ENCODE data around the gene KCNK1. TPM values are rescaled to one million over a fixed set of nuclear protein-coding genes. Genes with fewer than 3 reads are reported as not detected.

Gene KCNK1
- total and polyA plus RNA-seq, 2 of the 4 experiments (the other 2 are of a cell fraction), result 0.90 to 1.6 TPM

DNA sequence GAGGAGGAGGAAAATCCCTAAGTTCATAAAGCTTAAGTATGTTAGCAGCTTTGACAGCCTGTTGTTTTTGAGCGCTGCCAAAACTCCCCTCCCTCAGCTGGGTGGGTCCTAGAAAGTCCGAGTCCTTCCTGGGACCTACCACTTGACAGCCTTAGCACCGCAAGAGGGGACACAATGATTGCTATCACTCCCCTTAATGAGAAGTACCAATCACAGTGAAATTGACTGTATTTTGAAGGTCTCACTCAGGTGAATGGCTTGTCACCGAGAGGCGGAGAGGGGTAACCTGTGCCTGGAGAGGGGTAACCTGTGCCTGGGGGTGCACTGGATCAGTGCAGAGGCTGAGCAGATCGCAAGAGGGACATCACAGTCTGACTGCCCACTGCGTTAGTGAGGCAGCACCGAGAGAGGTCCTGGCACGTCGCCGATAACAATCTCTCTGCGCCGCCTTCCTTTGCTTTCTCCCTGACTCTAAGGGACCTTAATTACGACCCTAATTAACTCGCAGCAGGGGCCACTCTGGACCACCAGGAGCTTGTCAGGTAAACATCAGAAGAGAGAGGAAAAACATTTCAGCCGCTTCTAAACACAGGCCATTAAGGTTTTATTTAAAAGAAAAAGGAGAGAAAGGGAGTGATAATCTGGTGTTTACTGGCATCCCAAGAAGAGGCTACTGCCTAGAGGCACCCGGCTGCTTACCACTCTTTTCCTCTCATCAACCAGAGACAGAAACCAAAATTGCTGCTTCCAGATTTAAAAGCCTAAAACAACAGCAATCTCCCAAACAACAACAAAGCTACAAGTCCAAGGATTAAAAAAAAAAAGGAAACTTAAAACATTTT, 25.7 kb upstream of the KCNK1 start (continued):
- TF ChIP-seq, protein P1, sequence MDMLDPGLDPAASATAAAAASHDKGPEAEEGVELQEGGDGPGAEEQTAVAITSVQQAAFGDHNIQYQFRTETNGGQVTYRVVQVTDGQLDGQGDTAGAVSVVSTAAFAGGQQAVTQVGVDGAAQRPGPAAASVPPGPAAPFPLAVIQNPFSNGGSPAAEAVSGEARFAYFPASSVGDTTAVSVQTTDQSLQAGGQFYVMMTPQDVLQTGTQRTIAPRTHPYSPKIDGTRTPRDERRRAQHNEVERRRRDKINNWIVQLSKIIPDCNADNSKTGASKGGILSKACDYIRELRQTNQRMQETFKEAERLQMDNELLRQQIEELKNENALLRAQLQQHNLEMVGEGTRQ (IDR thresholded peaks at IDR 0.05; ENCODE audit: low read depth, low read length), result no peak

DNA sequence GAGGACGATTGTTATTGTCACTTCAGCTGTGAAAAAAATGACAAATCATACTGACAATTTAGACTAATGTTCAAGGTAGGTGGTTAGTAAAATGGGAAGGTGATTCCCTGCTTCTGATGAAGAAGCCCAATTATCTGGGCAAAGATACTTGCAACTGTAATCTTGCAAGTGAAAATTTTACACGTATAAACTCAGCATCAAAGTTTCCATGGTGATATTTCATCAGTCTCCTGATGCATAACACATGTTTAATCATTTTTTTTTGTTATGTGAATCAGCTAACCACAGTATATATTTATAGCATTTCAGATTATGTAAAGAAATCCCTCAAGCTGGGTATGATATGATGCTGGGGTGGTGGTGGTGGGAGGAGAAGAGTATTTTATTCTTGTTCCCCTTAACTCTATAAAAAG, 16.4 kb upstream of the KCNK1 start:
- H4K91ac ChIP-seq (ENCODE audit: insufficient read depth, low read depth, low read length), result no peak overlapping the region
- no peak for ATAC-seq (ENCODE audit: low read depth)
- no peak overlapping the region for H3K14ac ChIP-seq (replicated peaks; ENCODE audit: low read depth, low read length)
- no peak overlapping the region for H3K23ac ChIP-seq (ENCODE audit: low read depth, low read length)
- BruUV-seq (replicated peaks), result no TSS peak
- no peak overlapping the region for H3K56ac ChIP-seq (ENCODE audit: extremely low read depth, insufficient read depth, low read length)
- ChIA-PET CTCF (no interaction called here), POLR2A (ENCODE audit: unreplicated experiment) (no interaction called here)
- no peak overlapping the region for H3K4ac ChIP-seq (ENCODE audit: low read depth, low read length)
- in situ Hi-C loops (cut with MboI; ENCODE audit: low sequenced_read_pairs) (no loop called here), intact Hi-C loops (cut with micrococcal nuclease) (no loop called here), dilution Hi-C loops (cut with HindIII; ENCODE audit: low sequenced_read_pairs, unreplicated experiment) (no loop called here)
- no peaks in the 10 kb centered on the region for H3K4me1 ChIP-seq (ENCODE audit: control insufficient read depth, insufficient read depth, low read length)
- H3K9me3 ChIP-seq (ENCODE audit: control insufficient read depth, insufficient read depth, low read length), result peaks cover 9% of the 10 kb centered on the region; the same call in 1 of the 2 replicates
- no peak overlapping the region for H3K4me2 ChIP-seq (ENCODE audit: low read depth, low read length)
- no peaks in the 10 kb centered on the region for H3K36me3 ChIP-seq (ENCODE audit: control insufficient read depth, insufficient read depth, low read length)
- H2BK20ac ChIP-seq (ENCODE audit: low read depth, low read length), result no peak overlapping the region
- no peak overlapping the region for H4K8ac ChIP-seq (ENCODE audit: low read depth in 2 of 2, low read length in 2 of 2)
- no peak overlapping the region for H4K5ac ChIP-seq (ENCODE audit: low read depth, low read length)
- H2AK9ac ChIP-seq (replicated peaks; ENCODE audit: low read depth, low read length, poor library complexity), result no peak overlapping the region
- no peaks in the 10 kb centered on the region for H3K79me1 ChIP-seq (ENCODE audit: low read depth in 1 of 2, low read length in 2 of 2)
- no peaks in the 10 kb centered on the region for H4K20me1 ChIP-seq (ENCODE audit: insufficient read depth, low read length)
- no peak overlapping the region for H3K27ac ChIP-seq (ENCODE audit: insufficient read depth, low read length)
- no CpG with 5 or more reads among the region's 2 CpGs for WGBS, 2 experiments (ENCODE audit: extremely low coverage in 2 of 2, insufficient read length in 1 of 2)
- no peak overlapping the region for H2BK15ac ChIP-seq (ENCODE audit: low read depth, low read length)
- no peak overlapping the region for H3K18ac ChIP-seq (ENCODE audit: low read depth, low read length)
- no peak overlapping the region for H2BK120ac ChIP-seq (ENCODE audit: low read depth, low read length)
- H2BK5ac ChIP-seq (ENCODE audit: low read depth, low read length, poor library complexity, severe bottlenecking), result no peak overlapping the region
- TF ChIP-seq MXI1 (IDR thresholded peaks at IDR 0.05; ENCODE audit: borderline replicate concordance, low read depth, low read length) (no peak), SMC3 (IDR thresholded peaks at IDR 0.05; ENCODE audit: low read depth, low read length) (no peak), CEBPB (IDR thresholded peaks at IDR 0.05; ENCODE audit: low read depth, low read length) (no peak), FOS (IDR thresholded peaks at IDR 0.05; ENCODE audit: low read depth, low read length) (no peak), MAZ (IDR thresholded peaks at IDR 0.05; ENCODE audit: borderline replicate concordance, low read depth, low read length) (no peak), RAD21 (IDR thresholded peaks at IDR 0.05; ENCODE audit: low read length) (no peak), POLR2A (IDR thresholded peaks at IDR 0.05; ENCODE audit: low read depth, low read length) (no peak), RFX5 (IDR thresholded peaks at IDR 0.05; ENCODE audit: low read depth, low read length) (no peak), MAFK (IDR thresholded peaks at IDR 0.05; ENCODE audit: low read depth, low read length) (no peak)
- TF ChIP-seq, protein P1 (IDR thresholded peaks at IDR 0.05; ENCODE audit: low read depth, low read length), result no peak
- TF ChIP-seq, protein P2, sequence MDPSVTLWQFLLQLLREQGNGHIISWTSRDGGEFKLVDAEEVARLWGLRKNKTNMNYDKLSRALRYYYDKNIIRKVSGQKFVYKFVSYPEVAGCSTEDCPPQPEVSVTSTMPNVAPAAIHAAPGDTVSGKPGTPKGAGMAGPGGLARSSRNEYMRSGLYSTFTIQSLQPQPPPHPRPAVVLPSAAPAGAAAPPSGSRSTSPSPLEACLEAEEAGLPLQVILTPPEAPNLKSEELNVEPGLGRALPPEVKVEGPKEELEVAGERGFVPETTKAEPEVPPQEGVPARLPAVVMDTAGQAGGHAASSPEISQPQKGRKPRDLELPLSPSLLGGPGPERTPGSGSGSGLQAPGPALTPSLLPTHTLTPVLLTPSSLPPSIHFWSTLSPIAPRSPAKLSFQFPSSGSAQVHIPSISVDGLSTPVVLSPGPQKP (IDR thresholded peaks at IDR 0.05; ENCODE audit: borderline replicate concordance, low read depth, low read length), result no peak
- no peak overlapping the region for H3K9ac ChIP-seq (ENCODE audit: low read depth, low read length)
- no peak overlapping the region for H2AK5ac ChIP-seq (ENCODE audit: low read depth, low read length)
- H3K9me1 ChIP-seq (ENCODE audit: insufficient read depth, low read length), result no peaks in the 10 kb centered on the region
- no peak for DNase-seq
- no peak overlapping the region for H3K4me3 ChIP-seq (ENCODE audit: insufficient read depth, low read depth, low read length)
- no peak overlapping the region for H2AFZ ChIP-seq (replicated peaks; ENCODE audit: low read length, poor library complexity)
- H3K27me3 ChIP-seq (ENCODE audit: control insufficient read depth, insufficient read depth, low read length), result no peaks in the 10 kb centered on the region

All from IMR-90 (cell line).